Measurements from ENCODE around the gene MICALL2.

Gene MICALL2

DNA sequence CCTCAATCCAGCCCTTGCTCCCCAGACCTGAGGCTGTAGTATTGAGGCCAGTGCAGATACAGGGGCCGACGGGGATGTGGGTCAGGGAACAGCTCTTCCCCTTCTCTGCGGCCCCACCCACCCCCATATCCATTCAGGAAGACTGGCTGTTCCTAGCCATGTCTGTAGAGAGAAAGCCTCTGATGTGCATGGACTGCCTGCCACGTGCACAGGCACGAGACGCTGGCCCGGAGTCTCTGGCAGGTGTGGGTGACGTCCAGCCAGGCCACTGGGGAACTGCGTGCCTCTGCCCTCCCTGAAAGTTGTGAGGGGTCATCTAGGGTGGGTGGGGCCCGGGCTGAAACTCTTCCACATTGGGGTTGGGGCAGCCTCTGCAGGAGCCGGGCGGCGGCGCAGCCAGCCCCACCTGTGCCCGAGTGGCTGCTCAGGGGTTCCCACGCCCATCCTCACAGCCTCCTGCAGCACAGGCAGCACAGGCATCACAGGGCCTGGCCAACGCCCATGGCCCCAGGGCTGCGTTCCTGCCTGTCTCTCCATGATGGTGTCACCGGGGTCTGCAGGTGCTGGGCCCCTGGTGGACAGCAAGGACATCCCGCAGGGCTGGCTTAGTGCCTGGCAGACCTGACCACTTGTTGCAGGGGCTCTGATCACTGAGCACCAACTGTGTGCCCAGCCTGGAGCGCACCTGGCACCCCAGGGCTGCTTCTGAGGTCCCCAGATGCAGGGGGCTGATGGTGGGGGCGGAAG lies 27.5 kb downstream of the MICALL2 start:
- TF ChIP-seq, protein P1, sequence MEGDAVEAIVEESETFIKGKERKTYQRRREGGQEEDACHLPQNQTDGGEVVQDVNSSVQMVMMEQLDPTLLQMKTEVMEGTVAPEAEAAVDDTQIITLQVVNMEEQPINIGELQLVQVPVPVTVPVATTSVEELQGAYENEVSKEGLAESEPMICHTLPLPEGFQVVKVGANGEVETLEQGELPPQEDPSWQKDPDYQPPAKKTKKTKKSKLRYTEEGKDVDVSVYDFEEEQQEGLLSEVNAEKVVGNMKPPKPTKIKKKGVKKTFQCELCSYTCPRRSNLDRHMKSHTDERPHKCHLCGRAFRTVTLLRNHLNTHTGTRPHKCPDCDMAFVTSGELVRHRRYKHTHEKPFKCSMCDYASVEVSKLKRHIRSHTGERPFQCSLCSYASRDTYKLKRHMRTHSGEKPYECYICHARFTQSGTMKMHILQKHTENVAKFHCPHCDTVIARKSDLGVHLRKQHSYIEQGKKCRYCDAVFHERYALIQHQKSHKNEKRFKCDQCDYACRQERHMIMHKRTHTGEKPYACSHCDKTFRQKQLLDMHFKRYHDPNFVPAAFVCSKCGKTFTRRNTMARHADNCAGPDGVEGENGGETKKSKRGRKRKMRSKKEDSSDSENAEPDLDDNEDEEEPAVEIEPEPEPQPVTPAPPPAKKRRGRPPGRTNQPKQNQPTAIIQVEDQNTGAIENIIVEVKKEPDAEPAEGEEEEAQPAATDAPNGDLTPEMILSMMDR (IDR thresholded peaks at IDR 0.05; ENCODE audit: low read depth, low read length) = no peak
- no peak for DNase-seq (ENCODE audit: low read depth, low spot score)
- in situ Hi-C loops (cut with HindIII; ENCODE audit: low sequenced_read_pairs) = no loop called here
- no peak overlapping the region for H3K4me3 ChIP-seq (ENCODE audit: low read depth, low read length)

DNA sequence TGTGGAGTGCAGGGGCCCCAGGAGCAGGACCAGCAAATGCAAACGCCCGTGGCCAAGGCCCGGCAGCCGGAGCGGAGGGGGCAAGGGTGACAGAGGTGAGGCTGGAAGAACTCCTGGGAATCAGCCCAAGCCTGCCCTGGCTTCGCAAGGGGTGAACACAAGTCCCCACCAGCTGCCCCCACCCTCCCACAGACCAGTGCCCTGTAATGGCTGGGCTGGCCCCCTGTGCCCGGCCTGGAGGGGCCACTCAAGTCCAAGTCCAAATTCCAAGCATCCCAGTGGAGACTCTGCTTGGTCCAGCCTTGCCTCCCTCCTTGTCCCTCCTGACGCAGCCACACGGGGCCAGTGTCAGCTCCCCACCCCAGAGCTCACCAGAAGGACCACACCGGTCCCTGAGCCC lies 28.0 kb downstream of the MICALL2 start:
- TF ChIP-seq, protein P1 (IDR thresholded peaks at IDR 0.05; ENCODE audit: low read depth, low read length) = no peak
- H3K4me3 ChIP-seq (ENCODE audit: low read depth, low read length) = no peak overlapping the region
- DNase-seq (ENCODE audit: low read depth, low spot score) = no peak
- in situ Hi-C loops (cut with HindIII; ENCODE audit: low sequenced_read_pairs) = no loop called here

DNA sequence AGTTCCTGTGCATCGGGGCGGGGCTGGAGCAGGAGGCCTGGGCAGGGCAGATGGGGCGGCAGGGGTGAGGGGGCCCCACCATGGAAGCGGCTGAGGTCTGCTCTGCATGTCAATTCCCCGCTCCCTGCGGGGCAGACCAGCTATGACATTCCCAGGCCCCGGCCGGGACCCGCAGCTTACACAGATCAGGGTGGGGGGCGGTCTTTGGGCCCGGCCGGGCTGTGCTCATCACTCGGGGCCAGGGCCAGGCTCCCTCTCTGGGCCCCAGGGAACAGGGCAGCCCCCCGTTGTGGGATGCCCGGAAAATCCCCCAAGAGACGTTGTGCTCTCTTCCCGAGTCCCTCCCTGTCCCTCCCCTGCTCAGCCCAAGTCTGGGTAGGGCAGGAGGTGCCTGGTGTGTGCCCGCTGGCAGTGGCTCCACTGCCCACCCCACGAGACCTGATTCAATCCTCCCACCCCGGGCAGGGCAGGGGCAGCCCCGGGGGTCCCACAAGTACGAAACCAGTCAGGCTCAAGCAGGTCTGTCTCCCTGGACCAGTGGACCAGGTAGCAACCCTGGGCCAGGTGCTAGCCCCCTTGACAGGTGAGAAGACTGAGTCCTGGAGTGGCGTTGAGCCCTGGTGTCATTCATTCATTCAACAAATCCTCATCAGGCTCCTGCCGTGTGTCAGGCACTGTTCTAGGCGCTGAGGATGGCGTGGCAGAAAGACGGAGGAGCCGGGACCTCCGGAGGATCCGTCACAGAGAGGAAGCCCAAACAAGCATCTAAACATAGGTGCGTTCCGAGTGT lies 29.0 kb downstream of the MICALL2 start:
- in situ Hi-C loops (cut with HindIII; ENCODE audit: low sequenced_read_pairs) = no loop called here
- TF ChIP-seq, protein P1 (IDR thresholded peaks at IDR 0.05; ENCODE audit: low read depth, low read length) = no peak
- no peak for DNase-seq (ENCODE audit: low read depth, low spot score)
- H3K4me3 ChIP-seq (ENCODE audit: low read depth, low read length) = no peak overlapping the region

DNA sequence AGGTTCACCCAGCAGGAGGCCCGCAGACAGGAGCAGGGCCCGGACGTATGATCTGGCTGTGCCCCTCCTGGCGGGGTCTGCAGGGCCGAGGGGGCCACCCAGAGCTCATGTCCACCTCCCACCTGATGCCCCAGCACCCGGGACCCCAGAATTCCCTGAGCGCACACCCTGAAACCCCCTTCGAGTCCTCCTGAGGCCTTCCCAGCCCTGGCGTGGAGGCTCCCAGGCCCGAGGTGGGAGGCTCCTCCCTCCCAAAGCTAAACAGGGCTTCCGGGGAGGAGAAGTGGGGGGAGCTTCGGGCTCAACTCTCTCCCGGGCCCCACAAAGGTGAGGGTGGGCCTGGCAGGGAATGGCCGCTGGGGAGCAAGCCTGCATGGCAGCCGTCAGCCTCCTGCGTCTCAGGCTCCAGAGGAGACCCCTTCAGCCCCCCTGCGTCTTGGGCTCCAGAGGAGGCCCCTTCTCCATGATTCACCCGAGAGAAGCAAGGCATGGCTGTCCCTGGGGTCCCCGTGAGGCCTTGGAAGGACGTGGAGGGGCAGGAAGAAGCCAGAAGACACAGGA lies 30.2 kb downstream of the MICALL2 start:
- H3K4me3 ChIP-seq (ENCODE audit: low read depth, low read length) = no peak overlapping the region
- in situ Hi-C loops (cut with HindIII; ENCODE audit: low sequenced_read_pairs) = no loop called here
- TF ChIP-seq, protein P1 (IDR thresholded peaks at IDR 0.05; ENCODE audit: low read depth, low read length) = no peak
- no peak for DNase-seq (ENCODE audit: low read depth, low spot score)

DNA sequence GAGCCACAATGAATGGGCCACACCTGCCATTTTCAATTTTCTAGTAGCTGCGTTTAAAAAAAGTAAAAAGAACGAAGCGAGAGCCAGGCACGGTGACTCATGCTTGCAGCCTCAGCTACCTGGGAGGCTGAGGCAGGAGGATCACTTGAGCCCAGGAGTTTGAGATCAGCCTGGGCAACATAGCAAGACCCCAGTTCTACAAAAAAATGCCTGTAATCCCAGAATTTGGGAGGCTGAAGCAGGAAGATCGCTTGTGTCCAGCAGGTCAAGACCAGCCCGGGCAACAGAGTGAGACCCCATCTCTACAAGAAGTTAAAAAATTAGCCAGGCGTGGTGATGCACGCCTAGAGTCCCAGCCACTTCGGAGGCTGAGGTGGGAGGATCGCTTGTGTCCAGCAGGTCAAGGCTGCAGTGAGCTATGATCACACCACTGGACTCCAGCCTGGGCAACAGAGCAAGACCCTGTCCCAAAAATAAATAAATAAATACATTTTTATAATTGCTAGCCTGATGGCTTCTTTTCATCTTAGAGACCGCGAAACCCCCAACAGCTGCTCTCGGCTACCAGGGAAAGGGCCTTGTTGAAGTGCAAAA lies 32.1 kb downstream of the MICALL2 start:
- in situ Hi-C loops (cut with HindIII; ENCODE audit: low sequenced_read_pairs) = no loop called here

DNA sequence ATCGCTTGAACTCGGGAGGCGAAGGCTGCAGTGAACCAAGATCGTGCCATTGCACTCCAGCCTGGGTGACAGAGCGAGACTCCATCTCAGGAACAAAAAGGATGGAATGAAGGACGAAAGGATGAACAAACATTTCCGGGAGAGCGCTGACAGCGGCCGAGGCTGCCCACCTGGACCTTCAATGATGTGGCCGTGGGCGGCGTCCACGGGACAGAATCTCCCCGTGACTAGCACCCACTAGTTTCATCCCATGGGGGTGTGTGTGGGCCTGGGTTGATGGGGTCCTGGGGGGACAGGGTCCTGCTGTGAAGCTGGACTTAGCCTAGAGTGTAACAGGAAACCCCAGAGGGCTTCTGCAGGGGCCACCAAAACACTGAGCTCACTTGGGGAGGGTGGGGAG lies 32.8 kb downstream of the MICALL2 start:
- TF ChIP-seq, protein P1 (IDR thresholded peaks at IDR 0.05; ENCODE audit: low read depth, low read length) = no peak
- H3K4me3 ChIP-seq (ENCODE audit: low read depth, low read length) = no peak overlapping the region
- in situ Hi-C loops (cut with HindIII; ENCODE audit: low sequenced_read_pairs) = no loop called here
- DNase-seq (ENCODE audit: low read depth, low spot score) = no peak

More for the DNA sequence above, 32.1 kb downstream of the MICALL2 start:
- TF ChIP-seq, protein P1 (IDR thresholded peaks at IDR 0.05; ENCODE audit: low read depth, low read length) = no peak
- no peak overlapping the region for H3K4me3 ChIP-seq (ENCODE audit: low read depth, low read length)
- no peak for DNase-seq (ENCODE audit: low read depth, low spot score)

Data from astrocyte of the spinal cord (primary cell).